Non-pigmented ciliary epithelial cell (primary cell): ENCODE results near the gene TLR2.
"Not testable (repeated sequence)": the region's sequence is repeated elsewhere in the genome, so short reads cannot be mapped to it uniquely, and the experiment has no call there.

ENCODE experiments used
- DNase-seq: peaks from one replicate; pipeline ENCODE4 v3.0.0-alpha.2; 2010; ENCODE audit warnings: low read depth

TLR2 gene

GRCh38 chr4:153661908-153662307 is 22.2 kb upstream of the TLR2 start:
- no peak for DNase-seq

DNA sequence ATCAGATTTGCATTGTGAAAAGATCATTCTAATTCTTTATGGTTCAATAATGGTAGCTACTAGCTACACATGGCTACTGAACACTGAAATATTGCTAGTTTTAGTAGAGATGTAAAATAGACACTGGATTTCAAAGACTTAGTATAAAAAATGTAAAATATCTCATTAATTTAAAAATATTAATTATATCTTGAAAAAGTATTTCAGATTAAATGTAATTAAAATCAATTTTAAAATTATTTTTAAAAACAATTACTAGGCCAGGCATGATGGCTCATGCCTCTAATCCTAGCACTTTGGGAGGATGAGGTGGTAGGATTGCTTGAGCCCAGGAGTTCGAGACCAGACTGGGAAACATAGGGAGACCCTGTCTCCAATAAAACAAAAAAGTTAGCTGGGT is 20.4 kb upstream of the TLR2 start:
- DNase-seq: no peak

- DNase-seq: not testable (repeated sequence)
Observed at GRCh38 chr4:153666505-153666904, 17.6 kb upstream of the TLR2 start.

DNA sequence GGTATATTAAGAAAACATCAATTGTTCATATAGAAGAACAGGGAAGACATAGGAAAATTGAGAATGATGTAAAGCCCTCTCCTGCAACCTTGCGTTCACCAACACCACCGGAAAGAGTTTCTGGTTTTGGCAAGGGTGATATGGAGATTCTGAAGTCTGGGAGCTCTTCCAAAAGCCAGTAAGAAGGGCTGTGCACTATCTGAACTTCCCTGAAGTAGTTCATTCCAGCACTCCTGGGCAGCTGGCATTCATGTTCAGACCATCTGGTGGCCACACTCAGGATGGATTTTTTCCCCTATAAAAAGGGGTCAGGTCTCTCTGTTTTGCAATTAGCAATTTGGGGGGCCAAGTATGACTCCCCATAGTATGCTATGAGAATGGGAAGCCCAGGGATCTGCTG is 15.4 kb upstream of the TLR2 start:
- no peak for DNase-seq

GRCh38 chr4:153669838-153670237 is 14.2 kb upstream of the TLR2 start:
- DNase-seq: no peak

DNA sequence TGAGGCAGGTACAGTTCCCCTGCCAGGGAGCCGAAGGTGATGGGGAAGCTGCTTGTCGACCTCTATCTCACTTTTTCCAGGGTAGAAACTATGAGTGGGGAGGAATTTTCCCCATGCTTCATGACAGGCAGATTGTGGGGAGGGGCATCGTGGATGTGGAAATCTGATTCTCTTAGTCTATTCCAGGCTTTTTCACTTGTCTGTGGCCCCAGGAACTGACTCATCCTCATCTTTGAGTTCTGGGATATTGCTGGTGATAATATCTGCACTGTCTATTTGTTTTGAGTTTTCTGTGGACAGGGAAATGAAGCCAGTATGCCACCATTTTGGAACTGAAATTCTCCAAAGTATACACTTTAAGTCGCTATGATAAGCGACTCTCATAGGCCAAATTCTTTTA is 7.6 kb upstream of the TLR2 start:
- peak; percentile 28 for DNase-seq

DNA sequence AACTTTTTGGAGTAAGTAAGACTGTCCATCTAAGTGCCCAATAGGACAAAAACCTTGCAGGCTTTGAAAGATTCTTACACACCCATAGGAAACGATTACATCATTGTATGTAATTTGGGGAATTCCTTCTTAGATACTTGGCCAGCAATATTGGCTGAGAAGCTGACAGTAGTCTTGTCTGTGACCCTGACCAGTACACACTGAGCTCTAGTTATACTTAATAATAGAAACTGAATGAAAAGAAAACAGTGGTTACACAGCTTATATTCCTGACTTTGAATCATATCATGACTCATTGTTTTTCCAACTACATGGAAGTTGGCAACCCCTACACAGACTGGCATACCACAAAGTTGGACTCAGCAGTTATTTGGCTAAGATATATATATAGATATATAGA is 7.1 kb upstream of the TLR2 start:
- DNase-seq: peak; percentile 73

- no peak for DNase-seq
Observed at GRCh38 chr4:153679486-153679885, 4.6 kb upstream of the TLR2 start.

DNA sequence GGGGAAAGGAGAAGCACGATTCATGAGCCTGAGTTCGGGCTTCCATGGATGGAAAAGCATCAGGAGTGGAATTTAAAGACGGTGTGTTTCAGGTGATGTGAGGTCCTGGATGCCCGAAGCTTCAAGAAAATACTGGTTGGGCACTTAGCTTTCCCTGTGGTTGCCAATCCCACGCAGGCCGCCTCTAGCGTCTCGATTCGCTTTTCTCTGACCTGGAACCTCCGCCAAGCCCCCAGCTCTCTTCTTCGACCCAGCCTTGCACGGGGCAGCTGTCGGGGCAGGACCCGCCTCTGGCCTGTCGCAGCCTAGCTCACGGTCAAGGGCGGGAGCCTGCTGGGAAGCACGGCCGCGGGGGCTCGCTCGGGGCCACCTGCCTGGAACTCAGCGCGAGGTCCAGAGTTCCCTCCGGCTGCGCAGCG is 308 bp upstream of the TLR2 start:
- DNase-seq: no peak

- no peak for DNase-seq
Observed at GRCh38 chr4:153684971-153685371, 891 bp downstream of the TLR2 start.

DNA sequence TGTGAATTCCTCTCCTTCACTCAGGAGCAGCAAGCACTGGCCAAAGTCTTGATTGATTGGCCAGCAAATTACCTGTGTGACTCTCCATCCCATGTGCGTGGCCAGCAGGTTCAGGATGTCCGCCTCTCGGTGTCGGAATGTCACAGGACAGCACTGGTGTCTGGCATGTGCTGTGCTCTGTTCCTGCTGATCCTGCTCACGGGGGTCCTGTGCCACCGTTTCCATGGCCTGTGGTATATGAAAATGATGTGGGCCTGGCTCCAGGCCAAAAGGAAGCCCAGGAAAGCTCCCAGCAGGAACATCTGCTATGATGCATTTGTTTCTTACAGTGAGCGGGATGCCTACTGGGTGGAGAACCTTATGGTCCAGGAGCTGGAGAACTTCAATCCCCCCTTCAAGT is 20.4 kb downstream of the TLR2 start:
- no peak for DNase-seq

- no peak for DNase-seq
Observed at GRCh38 chr4:153705743-153706468, 21.8 kb downstream of the TLR2 start.

DNA sequence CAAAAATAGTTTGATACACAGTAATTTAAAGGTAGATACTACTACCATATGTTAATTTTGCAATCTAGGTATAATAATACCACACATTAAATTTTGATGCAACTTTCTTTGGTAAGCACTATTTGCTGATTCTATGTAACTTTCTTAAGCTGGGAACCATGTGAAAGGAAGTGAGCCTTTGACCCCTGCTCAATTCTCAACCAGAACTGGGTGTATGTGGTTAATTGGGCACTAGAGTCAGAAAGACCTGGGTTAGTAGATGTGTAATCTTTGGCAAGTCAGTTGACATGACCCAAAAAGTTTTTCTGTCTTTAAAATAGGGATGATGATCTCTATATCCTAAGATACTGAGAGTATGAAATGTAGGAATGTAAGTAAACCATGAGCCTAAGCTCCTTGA is 22.4 kb downstream of the TLR2 start:
- DNase-seq: no peak

GRCh38 chr4:153710681-153711080 is 26.6 kb downstream of the TLR2 start:
- no peak for DNase-seq

- no peak for DNase-seq
Observed at GRCh38 chr4:153713866-153714646, 30.0 kb downstream of the TLR2 start.

- no peak for DNase-seq
Observed at GRCh38 chr4:153722036-153722435, 38.0 kb downstream of the TLR2 start.

DNA sequence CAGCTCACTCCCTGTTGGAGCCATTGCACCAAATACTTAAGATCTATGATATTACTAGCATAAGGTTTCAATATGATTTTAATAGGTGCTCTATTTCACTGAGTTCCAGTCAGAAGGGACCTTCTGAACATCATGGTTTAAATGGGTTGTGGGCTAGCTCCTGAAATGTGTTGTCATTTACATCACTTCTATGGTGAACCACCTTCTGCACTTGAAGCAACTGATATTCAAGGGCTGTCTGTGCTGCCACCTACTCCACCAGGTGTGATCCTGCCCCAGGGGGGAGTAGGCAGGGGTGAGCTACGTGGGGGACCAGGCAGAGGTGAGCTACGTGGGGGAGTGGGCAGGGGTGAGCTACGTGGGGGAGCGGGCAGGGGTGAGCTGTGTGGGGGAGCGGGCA is 40.5 kb downstream of the TLR2 start:
- no peak for DNase-seq

DNA sequence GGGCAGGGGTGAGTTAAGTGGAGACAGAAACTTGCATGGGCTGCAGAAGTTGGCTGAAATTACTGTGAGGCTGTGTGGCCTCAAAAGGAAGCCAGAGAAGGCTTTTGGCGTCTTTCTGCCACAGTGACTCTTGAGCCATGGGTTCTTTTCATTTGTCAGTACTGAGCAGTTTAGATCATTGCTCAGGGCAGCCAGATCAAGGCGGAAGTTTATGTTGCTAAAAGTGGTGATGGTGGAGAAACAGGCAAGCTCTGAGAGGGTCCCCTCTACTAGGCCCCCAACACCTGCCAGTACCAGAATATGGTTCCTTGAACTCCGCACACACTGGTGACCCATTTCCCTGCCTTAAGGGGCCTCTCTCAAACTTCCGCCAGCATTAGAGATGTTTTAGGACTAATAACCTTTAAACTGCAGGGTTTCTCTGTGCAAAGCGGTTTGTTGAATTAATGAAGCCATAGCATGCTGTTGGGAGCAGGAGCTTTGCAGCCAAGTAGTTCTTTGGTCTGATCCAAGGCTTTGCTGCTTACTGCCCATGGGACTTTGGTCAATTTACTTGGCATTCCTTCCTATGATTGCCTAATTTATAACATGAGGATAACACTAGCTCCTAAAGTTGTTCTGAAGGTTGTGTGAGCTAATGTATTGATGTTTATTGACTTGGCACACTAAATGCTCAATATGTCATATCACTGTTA is 41.2 kb downstream of the TLR2 start:
- no peak for DNase-seq

GRCh38 chr4:153725831-153726154 is 41.7 kb downstream of the TLR2 start:
- DNase-seq: no peak

DNA sequence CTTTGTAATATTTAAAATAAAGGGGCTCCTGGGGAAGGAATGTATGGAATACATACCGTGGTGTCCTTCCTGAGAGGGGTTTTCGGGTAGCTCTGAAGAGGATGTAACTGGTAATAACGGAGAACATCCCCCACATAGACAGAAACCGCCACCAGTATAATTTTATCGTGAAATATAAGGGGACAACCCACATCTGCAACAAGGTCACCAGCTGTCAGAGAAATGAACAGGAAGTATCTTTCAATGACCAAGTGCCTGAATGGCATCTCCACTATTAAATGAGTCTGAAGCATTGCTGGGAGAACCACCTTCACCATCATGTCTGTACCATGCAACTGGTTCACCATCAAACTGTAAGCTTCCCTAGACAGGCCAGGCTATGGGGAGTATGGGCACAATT is 44.1 kb downstream of the TLR2 start:
- no peak for DNase-seq

- DNase-seq: no peak
Observed at GRCh38 chr4:153728660-153729059, 44.6 kb downstream of the TLR2 start.

- DNase-seq: no peak
Observed at GRCh38 chr4:153729895-153730294, 45.8 kb downstream of the TLR2 start.

DNA sequence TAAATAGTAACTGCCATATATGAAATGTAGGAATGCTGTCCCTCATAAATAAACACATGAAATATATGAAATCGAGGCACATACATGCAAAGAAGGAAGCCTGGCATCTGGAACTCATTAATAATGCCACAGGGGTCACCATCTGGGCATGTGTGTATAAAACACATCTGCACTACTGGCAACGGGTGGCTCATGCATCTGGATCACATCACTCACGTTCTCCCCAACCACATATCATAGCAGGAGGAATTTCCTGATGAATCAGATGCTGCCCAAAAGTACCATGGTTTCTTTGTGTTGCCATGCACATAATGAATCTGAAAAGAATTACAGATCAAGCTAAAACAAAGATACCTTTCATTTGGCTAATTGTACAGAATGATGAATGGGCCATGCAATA is 47.2 kb downstream of the TLR2 start:
- DNase-seq: no peak
